Endothelial cell of umbilical vein (primary cell): Measurements from ENCODE around the gene ATP13A2. TPM values are rescaled to one million over a fixed set of nuclear protein-coding genes. Genes with fewer than 3 reads are reported as not detected.

ENCODE experiments used
- BruUV-seq: library from RNA; stranded (reverse); fragments of 400-500 nt; replicated peaks from 2 replicates; lab custom pipeline; 2021; lab: Mats Ljungman, UMichigan
- CTCF ChIA-PET: fragments of 300-600, 350-600 bp; sonication (Branson Sonifier 250); formaldehyde crosslinking; loops from one replicate; lab custom pipeline; 2021; ENCODE audit warnings: antibody characterized with exemption, inconsistent platforms; lab: Charles Lee
- POLR2A ChIA-PET: fragments of 300-600, 350-600 bp; sonication (Branson Sonifier 250); formaldehyde crosslinking; loops from one replicate; lab custom pipeline; 2021; ENCODE audit warnings: antibody characterized with exemption, inconsistent platforms; lab: Charles Lee
- DNase-seq: peaks from one replicate; pipeline ENCODE4 v3.0.0-alpha.2; 2011; ENCODE audit warnings: low read depth, low spot score
- FAIRE-seq: peaks from 2 replicates; lab custom pipeline; 2011; peaks lifted over from hg19 to GRCh38; lab: Jason Lieb, UNC
- H2AFZ ChIP-seq: 2 replicates; pipeline ENCODE4 v1.6.0; 2012; ENCODE audit warnings: low read depth, low read length, control low read depth, inconsistent platforms
- H3K27ac ChIP-seq: 2 replicates; pipeline ENCODE4 v1.5.1; 2011; ENCODE audit warnings: low read depth, mild to moderate bottlenecking, control low read depth, low read length, moderate library complexity; ENCODE audit not compliant: insufficient read depth
- H3K27me3 ChIP-seq, 2 experiments: 2 replicates each; pipeline versions ENCODE4 v1.6.0 to v1.6.1; 2011; ENCODE audit warnings: low read length in 2 of 2, mixed read lengths in 1 of 2; ENCODE audit not compliant: control insufficient read depth in 2 of 2, insufficient read depth in 2 of 2
- H3K36me3 ChIP-seq, 2 experiments: 2 replicates in 1 of 2; 3 replicates in 1 of 2; pipeline ENCODE4 v1.5.1; 2011; ENCODE audit warnings: low read length in 2 of 2, mild to moderate bottlenecking in 1 of 2, moderate library complexity in 1 of 2; ENCODE audit not compliant: control insufficient read depth in 2 of 2, insufficient read depth in 2 of 2; ENCODE audit errors: extremely low read depth in 1 of 2
- H3K4me1 ChIP-seq: 3 replicates; pipeline ENCODE4 v1.5.1; 2011; ENCODE audit warnings: mild to moderate bottlenecking, low read length; ENCODE audit not compliant: control insufficient read depth, insufficient read depth; ENCODE audit errors: extremely low read depth
- H3K4me2 ChIP-seq: 2 replicates; pipeline ENCODE4 v1.6.1; 2011; ENCODE audit warnings: low read length, control low read depth, mixed read lengths; ENCODE audit not compliant: insufficient read depth
- H3K4me3 ChIP-seq, 3 experiments: fragments of 200-600 bp in 1 of 3; sonication (generic), shearing (Covaris generic) in 1 of 3; replicated peaks in 1 of 3; 2 replicates each; pipeline ENCODE4 v1.5.1; 2011 to 2016; ENCODE audit warnings: control low read depth in 3 of 3, low read length in 3 of 3, mild to moderate bottlenecking in 2 of 3, inconsistent platforms in 1 of 3, low read depth in 1 of 3, moderate library complexity in 1 of 3; ENCODE audit not compliant: insufficient read depth in 1 of 3
- H3K79me2 ChIP-seq: 2 replicates; pipeline ENCODE4 v1.6.0; 2012; ENCODE audit warnings: low read length, inconsistent platforms; ENCODE audit not compliant: control insufficient read depth, insufficient read depth
- H3K9ac ChIP-seq: replicated peaks from 2 replicates; pipeline ENCODE3; 2011; ENCODE audit warnings: low read length, control low read depth; ENCODE audit not compliant: insufficient read depth; ENCODE audit errors: extremely low read depth
- H3K9me1 ChIP-seq: replicated peaks from 3 replicates; pipeline ENCODE4 v1.6.0; 2011; ENCODE audit warnings: mild to moderate bottlenecking, low read length; ENCODE audit not compliant: control insufficient read depth, insufficient read depth; ENCODE audit errors: extremely low read depth
- H3K9me3 ChIP-seq: replicated peaks from 2 replicates; pipeline ENCODE4 v1.5.1; 2012; ENCODE audit warnings: low read length, inconsistent platforms; ENCODE audit not compliant: control insufficient read depth, insufficient read depth
- H4K20me1 ChIP-seq: replicated peaks from 2 replicates; pipeline ENCODE3; 2011; ENCODE audit warnings: mild to moderate bottlenecking, low read length; ENCODE audit not compliant: control insufficient read depth, insufficient read depth; ENCODE audit errors: extremely low read depth
- EZH2 ChIP-seq: IDR thresholded peaks from 2 replicates; pipeline ENCODE4 v1.6.1; 2012; ENCODE audit warnings: borderline replicate concordance, low read depth, mild to moderate bottlenecking, moderate library complexity, low read length, inconsistent platforms; ENCODE audit not compliant: severe bottlenecking
- FOS ChIP-seq: IDR thresholded peaks from 2 replicates; pipeline ENCODE4 v1.6.1; 2011; ENCODE audit warnings: mild to moderate bottlenecking, low read length, moderate library complexity, borderline replicate concordance; ENCODE audit not compliant: insufficient read depth
- GATA2 ChIP-seq: IDR thresholded peaks from 2 replicates; pipeline ENCODE4 v1.7.0; 2011; ENCODE audit warnings: low read depth, mild to moderate bottlenecking, moderate library complexity, mixed read lengths, low read length; ENCODE audit not compliant: insufficient read length, insufficient read depth
- JUN ChIP-seq: IDR thresholded peaks from 2 replicates; pipeline ENCODE4 v1.6.1; 2011; ENCODE audit warnings: borderline replicate concordance, low read depth; ENCODE audit not compliant: insufficient read length, insufficient read depth
- MYC ChIP-seq: IDR thresholded peaks from one replicate; pipeline ENCODE4 v1.6.1; 2011; ENCODE audit warnings: mild to moderate bottlenecking, low read depth, low read length
- POLR2A ChIP-seq: IDR thresholded peaks from 2 replicates; pipeline ENCODE4 v1.6.1; 2012; ENCODE audit warnings: low read depth, mild to moderate bottlenecking, control low read depth, low read length
- POLR2AphosphoS5 ChIP-seq: IDR thresholded peaks from 2 replicates; pipeline ENCODE4 v1.6.1; 2012; ENCODE audit warnings: low read depth, mild to moderate bottlenecking, control low read depth, low read length, moderate library complexity; ENCODE audit not compliant: insufficient read depth
- dilution Hi-C: fragments of 300-500 bp; cut with MboI; formaldehyde crosslinking; loops from one replicate; pipeline ENCODE4 v1.15.0; 2019; ENCODE audit warnings: low sequenced_read_pairs; ENCODE audit not compliant: extremely low pct_ligation_motif_present
- intact Hi-C: fragments of 100-400 bp; cut with micrococcal nuclease; formaldehyde crosslinking; loops from one replicate; pipeline ENCODE4 v1.10.0; 2022
- polyA plus RNA-seq, 4 experiments: library from polyadenylated mRNA; depleted of rRNA in 3 of 4; stranded (reverse) in 3 of 4; unstranded in 1 of 4; fragments of >200 nt; gene quantifications; 2 replicates each; pipeline versions ENCODE4 v1.2.1 to v1.2.3, GENCODE V29; 2011 to 2012; ENCODE audit warnings: missing spikeins in 1 of 4
- total RNA-seq: library from RNA; stranded (reverse); gene quantifications from 2 replicates; pipeline ENCODE4 v1.2.3, GENCODE V29; 2021
- TF ChIP-seq, protein P1 (sequence below): IDR thresholded peaks from 2 replicates; pipeline ENCODE4 v1.6.1; 2011; ENCODE audit not compliant: insufficient read depth, insufficient read length
- TF ChIP-seq, protein P2 (sequence below), 2 donors: IDR thresholded peaks; 1 replicate in 1 of 2; 2 replicates in 1 of 2; pipeline ENCODE4 v1.5.1; 2011; ENCODE audit warnings: low read length in 2 of 2, mild to moderate bottlenecking in 2 of 2, moderate library complexity in 2 of 2, control low read depth in 1 of 2, inconsistent platforms in 1 of 2, low read depth in 1 of 2; ENCODE audit not compliant: insufficient read depth in 1 of 2; ENCODE audit errors: extremely low read depth in 1 of 2

Gene ATP13A2
- total and polyA plus RNA-seq, 2 donors (not counting 3 experiments of a cell fraction or from before 2014, with no cell fraction given): 44.9 to 60.6 TPM

DNA sequence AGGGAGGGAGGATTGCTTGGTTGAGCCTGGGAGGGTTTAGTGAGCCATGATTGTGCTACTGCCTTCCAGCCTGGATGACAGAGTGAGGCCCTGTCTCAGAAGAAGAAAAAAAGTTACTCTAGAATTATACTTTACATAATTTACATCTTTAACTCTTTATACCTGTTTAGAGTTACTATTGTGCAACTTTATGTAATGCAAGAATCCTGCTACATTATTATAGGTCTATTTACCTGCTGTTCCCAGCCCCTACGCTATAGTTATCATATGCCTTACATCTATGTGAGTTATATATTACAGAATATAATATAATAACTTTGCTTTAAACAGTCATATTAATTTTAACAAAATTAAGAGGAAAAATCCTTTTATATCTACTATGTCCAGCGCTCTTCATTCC, 27.8 kb upstream of the ATP13A2 start:
- peaks cover 4 to 8% of the 10 kb centered on the region in 2 experiments for H3K36me3 ChIP-seq
- H3K9me1 ChIP-seq: no peaks in the 10 kb centered on the region
- no peak overlapping the region for H3K4me2 ChIP-seq
- dilution Hi-C loops: no loop called here
- ChIA-PET CTCF (no interaction called here), POLR2A (no interaction called here)
- no peaks in the 10 kb centered on the region for H3K9me3 ChIP-seq
- no peaks in the 10 kb centered on the region for H3K27me3 ChIP-seq
- no peak overlapping the region for H3K4me3 ChIP-seq
- intact Hi-C loops: no loop called here
- peaks cover 6% of the 10 kb centered on the region for H3K79me2 ChIP-seq
- H3K4me1 ChIP-seq: no peaks in the 10 kb centered on the region
- no peaks in the 10 kb centered on the region for H4K20me1 ChIP-seq
- no peak overlapping the region for H3K27ac ChIP-seq
- DNase-seq (no peak), FAIRE-seq (no peak)
- BruUV-seq: no TSS peak
- TF ChIP-seq EZH2 (no peak), FOS (no peak), MYC (no peak), POLR2AphosphoS5 (no peak), POLR2A (no peak), JUN (no peak), GATA2 (no peak)
- TF ChIP-seq, protein P1, sequence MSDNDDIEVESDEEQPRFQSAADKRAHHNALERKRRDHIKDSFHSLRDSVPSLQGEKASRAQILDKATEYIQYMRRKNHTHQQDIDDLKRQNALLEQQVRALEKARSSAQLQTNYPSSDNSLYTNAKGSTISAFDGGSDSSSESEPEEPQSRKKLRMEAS: no peak
- TF ChIP-seq, protein P2, sequence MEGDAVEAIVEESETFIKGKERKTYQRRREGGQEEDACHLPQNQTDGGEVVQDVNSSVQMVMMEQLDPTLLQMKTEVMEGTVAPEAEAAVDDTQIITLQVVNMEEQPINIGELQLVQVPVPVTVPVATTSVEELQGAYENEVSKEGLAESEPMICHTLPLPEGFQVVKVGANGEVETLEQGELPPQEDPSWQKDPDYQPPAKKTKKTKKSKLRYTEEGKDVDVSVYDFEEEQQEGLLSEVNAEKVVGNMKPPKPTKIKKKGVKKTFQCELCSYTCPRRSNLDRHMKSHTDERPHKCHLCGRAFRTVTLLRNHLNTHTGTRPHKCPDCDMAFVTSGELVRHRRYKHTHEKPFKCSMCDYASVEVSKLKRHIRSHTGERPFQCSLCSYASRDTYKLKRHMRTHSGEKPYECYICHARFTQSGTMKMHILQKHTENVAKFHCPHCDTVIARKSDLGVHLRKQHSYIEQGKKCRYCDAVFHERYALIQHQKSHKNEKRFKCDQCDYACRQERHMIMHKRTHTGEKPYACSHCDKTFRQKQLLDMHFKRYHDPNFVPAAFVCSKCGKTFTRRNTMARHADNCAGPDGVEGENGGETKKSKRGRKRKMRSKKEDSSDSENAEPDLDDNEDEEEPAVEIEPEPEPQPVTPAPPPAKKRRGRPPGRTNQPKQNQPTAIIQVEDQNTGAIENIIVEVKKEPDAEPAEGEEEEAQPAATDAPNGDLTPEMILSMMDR (IDR thresholded peaks at IDR 0.05; ENCODE audit: extremely low read depth in 1 of 2, insufficient read depth in 1 of 2, low read depth in 1 of 2, low read length in 2 of 2): no peak
- no peak overlapping the region for H3K9ac ChIP-seq
- no peak overlapping the region for H2AFZ ChIP-seq
